GM06990 (cell line): Measurements from ENCODE around the gene MAGEA12.
"Not testable (repeated sequence)": the region's sequence is repeated elsewhere in the genome, so short reads cannot be mapped to it uniquely, and the experiment has no call there.

Experiments
- DNase-seq: peaks from one replicate; pipeline ENCODE4 v3.0.0-alpha.2; 2011; ENCODE audit not compliant: insufficient read length; ENCODE audit errors: extremely low read depth
- H3K27me3 ChIP-seq: replicated peaks from 2 replicates; pipeline ENCODE4 v1.6.0; 2011; ENCODE audit warnings: low read length; ENCODE audit not compliant: control insufficient read depth, insufficient read depth
- H3K36me3 ChIP-seq: 2 replicates; pipeline ENCODE4 v1.5.1; 2011; ENCODE audit warnings: low read length; ENCODE audit not compliant: control insufficient read depth, insufficient read depth
- H3K4me3 ChIP-seq: replicated peaks from 2 replicates; pipeline ENCODE4 v1.5.1; 2011; ENCODE audit warnings: low read depth, mild to moderate bottlenecking, control low read depth, low read length

Gene MAGEA12

DNA sequence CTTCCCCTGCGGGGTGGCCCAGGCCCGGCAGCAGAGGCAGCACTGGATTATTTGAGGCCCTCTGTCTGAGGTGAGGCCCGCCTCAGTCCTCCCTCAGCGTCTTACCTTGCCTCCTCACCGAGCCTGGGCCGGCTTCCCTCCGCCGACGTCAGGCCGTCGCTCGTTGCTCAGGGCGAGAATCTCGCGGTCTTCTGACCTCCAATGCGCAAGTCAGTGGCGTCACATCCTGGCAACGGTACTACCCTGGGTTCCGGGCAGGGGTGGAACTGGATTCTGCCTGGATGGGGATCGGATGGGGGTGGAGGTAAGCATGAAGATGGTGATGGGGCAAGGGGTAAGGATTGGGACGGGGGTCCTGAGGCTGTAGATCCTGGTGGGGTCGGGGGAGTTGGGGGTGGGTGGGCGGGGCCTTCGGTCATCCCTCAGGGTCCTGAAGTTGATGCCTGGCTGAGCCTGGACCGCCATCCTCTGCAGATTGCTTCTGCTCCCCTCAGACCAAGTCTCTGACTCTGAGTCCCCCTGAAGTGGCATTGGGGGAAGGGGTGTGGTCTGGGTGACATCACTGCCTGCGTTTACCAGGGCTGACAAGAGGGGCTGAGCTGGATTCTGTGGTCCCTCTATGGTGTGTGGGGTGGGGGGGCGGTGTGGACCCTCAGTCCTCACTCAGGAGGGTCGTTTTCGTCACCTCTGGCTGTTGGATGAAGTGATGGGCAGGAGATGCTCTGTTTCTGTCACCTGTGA, 36.2 kb downstream of the MAGEA12 start, which contains the start of gene MAGEA6:
Gene MAGEA6 (minus strand): TSS at position 141 of the 741 bp plus-strand sequence. CDS start 2,039 bp downstream, outside the sequence.
- not testable (repeated sequence) for DNase-seq, H3K4me3 ChIP-seq, H3K27me3 ChIP-seq, H3K36me3 ChIP-seq

DNA sequence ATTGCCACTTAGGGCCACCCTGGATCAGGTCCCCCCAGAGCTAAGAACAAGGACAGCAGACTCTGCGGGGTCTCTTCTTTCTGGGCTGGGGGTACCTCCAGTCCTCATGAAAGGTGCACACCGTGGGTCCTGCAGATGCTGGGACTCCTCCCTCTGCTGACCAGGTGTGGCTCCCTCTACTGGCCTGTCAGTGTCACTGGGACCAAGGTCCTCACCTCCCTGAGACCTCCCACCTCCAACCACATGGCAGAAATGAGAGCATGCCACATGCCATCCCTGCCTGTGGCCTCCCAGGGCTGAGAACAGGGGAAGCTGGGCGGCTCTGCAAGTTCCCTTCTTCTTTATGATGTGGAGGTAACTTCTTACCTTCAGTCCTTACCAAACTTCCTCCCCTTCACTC, 53.5 kb downstream of the MAGEA12 start:
- H3K27me3 ChIP-seq, DNase-seq, H3K36me3 ChIP-seq, H3K4me3 ChIP-seq: not testable (repeated sequence)
